HEK293 (cell line): ENCODE measurements around the gene SLC8A3.

Source experiments
- CTCF ChIA-PET: fragments of 350-600 bp; formaldehyde crosslinking; extraction: SDS; loops from one replicate; lab custom pipeline; 2021; ENCODE audit warnings: antibody characterized with exemption; lab: Yijun Ruan, JAX
- POLR2A ChIA-PET: fragments of 300-600 bp; formaldehyde crosslinking; extraction: SDS; loops from one replicate; lab custom pipeline; 2020; ENCODE audit warnings: antibody characterized with exemption, inconsistent platforms; lab: Yijun Ruan, JAX
- H3K27ac ChIP-seq: fragments of 200-500 bp; sonication (Bioruptor generic); 2 replicates; pipeline ENCODE4 v1.5.1; 2014; ENCODE audit warnings: low read depth, low read length, control low read depth, inconsistent platforms; ENCODE audit errors: extremely low read depth
- H3K36me3 ChIP-seq, 2 experiments: fragments of 200-500 bp in 1 of 2; sonication (Bioruptor generic) in 1 of 2; 1 replicate in 1 of 2; 2 replicates in 1 of 2; pipeline ENCODE4 v1.5.1; 2014 to 2017; ENCODE audit warnings: inconsistent platforms in 2 of 2, low read length in 2 of 2; ENCODE audit not compliant: control insufficient read depth in 2 of 2, insufficient read depth in 1 of 2
- H3K4me1 ChIP-seq: fragments of 200-500 bp; sonication (Bioruptor generic); 2 replicates; pipeline ENCODE4 v1.5.1; 2014; ENCODE audit warnings: mild to moderate bottlenecking, low read length, inconsistent platforms; ENCODE audit not compliant: control insufficient read depth, insufficient read depth
- H3K4me3 ChIP-seq: 2 replicates; pipeline ENCODE4 v1.5.1; 2011; ENCODE audit warnings: low read depth, mild to moderate bottlenecking, control low read depth, low read length, moderate library complexity
- H3K9me3 ChIP-seq: fragments of 200-500 bp; sonication (Bioruptor generic); 2 replicates; pipeline ENCODE4 v1.5.1; 2014; ENCODE audit warnings: low read depth, low read length, inconsistent platforms; ENCODE audit not compliant: control insufficient read depth, insufficient read depth
- AEBP2 ChIP-seq: fragments of 450-650 bp; formaldehyde crosslinking; IDR thresholded peaks from 2 replicates; pipeline ENCODE4 v1.5.1; 2016; ENCODE audit warnings: missing biosample characterization, missing genetic modification characterization, borderline replicate concordance
- GLIS1 ChIP-seq: fragments of 450-650 bp; formaldehyde crosslinking; IDR thresholded peaks from 2 replicates; pipeline ENCODE4 v1.5.1; 2016; ENCODE audit warnings: missing biosample characterization, missing genetic modification characterization
- KLF8 ChIP-seq: fragments of 450-650 bp; formaldehyde crosslinking; IDR thresholded peaks from 2 replicates; pipeline ENCODE4 v1.5.1; 2016; ENCODE audit warnings: missing biosample characterization, missing genetic modification characterization
- PATZ1 ChIP-seq: fragments of 450-650 bp; formaldehyde crosslinking; IDR thresholded peaks from 2 replicates; pipeline ENCODE4 v1.5.1; 2016; ENCODE audit warnings: missing biosample characterization, missing genetic modification characterization
- SP7 ChIP-seq: fragments of 450-650 bp; formaldehyde crosslinking; IDR thresholded peaks from 2 replicates; pipeline ENCODE4 v1.5.1; 2016; ENCODE audit warnings: missing biosample characterization, missing genetic modification characterization
- ZNF138 ChIP-seq: fragments of 450-650 bp; formaldehyde crosslinking; IDR thresholded peaks from 2 replicates; pipeline ENCODE4 v1.5.1; 2016; ENCODE audit warnings: missing biosample characterization, missing genetic modification characterization, borderline replicate concordance
- ZNF488 ChIP-seq: fragments of 450-650 bp; formaldehyde crosslinking; IDR thresholded peaks from 2 replicates; pipeline ENCODE4 v1.5.1; 2016; ENCODE audit warnings: missing biosample characterization, missing genetic modification characterization
- ZNF501 ChIP-seq: fragments of 450-650 bp; formaldehyde crosslinking; IDR thresholded peaks from 2 replicates; pipeline ENCODE4 v1.5.1; 2016; ENCODE audit warnings: missing biosample characterization, missing genetic modification characterization
- ZNF513 ChIP-seq: fragments of 450-650 bp; IDR thresholded peaks from 2 replicates; pipeline ENCODE4 v1.5.1; 2018; ENCODE audit warnings: missing biosample characterization, missing genetic modification characterization
- ZNF560 ChIP-seq: fragments of 450-650 bp; formaldehyde crosslinking; IDR thresholded peaks from 2 replicates; pipeline ENCODE4 v1.5.1; 2017; ENCODE audit warnings: missing biosample characterization, missing genetic modification characterization, borderline replicate concordance
- ZNF600 ChIP-seq: fragments of 450-650 bp; formaldehyde crosslinking; IDR thresholded peaks from 2 replicates; pipeline ENCODE4 v1.5.1; 2016; ENCODE audit warnings: missing biosample characterization, missing genetic modification characterization
- ZNF610 ChIP-seq: fragments of 450-650 bp; formaldehyde crosslinking; IDR thresholded peaks from 2 replicates; pipeline ENCODE4 v1.5.1; 2016; ENCODE audit warnings: missing biosample characterization, missing genetic modification characterization, borderline replicate concordance
- ZNF621 ChIP-seq: fragments of 450-650 bp; formaldehyde crosslinking; IDR thresholded peaks from 2 replicates; pipeline ENCODE4 v1.5.1; 2017; ENCODE audit warnings: missing biosample characterization, missing genetic modification characterization
- ZNF626 ChIP-seq: fragments of 450-650 bp; sonication (Bioruptor Pico); formaldehyde crosslinking; IDR thresholded peaks from 2 replicates; pipeline ENCODE4 v1.5.1; 2018; ENCODE audit warnings: missing biosample characterization, missing genetic modification characterization, inconsistent platforms
- ZNF707 ChIP-seq: fragments of 450-650 bp; formaldehyde crosslinking; IDR thresholded peaks from 2 replicates; pipeline ENCODE4 v1.5.1; 2016; ENCODE audit warnings: missing biosample characterization, missing genetic modification characterization
- ZNF843 ChIP-seq: fragments of 450-650 bp; formaldehyde crosslinking; IDR thresholded peaks from 2 replicates; pipeline ENCODE4 v1.5.1; 2016; ENCODE audit warnings: missing biosample characterization, missing genetic modification characterization

SLC8A3 gene

GRCh38 chr14:70033116-70033515 is 155.6 kb downstream of the SLC8A3 start:
- ChIA-PET POLR2A (interaction anchor here (0.6 kb wide), 1 partner anchor 153 kb away, joined by 4 read pairs; no protein-coding TSS in a partner anchor), CTCF (interaction anchor here (1.3 to 2.9 kb wide), 2 partner anchors 155 to 214 kb away, joined by 5 to 12 read pairs; no protein-coding TSS in a partner anchor)
- H3K27ac ChIP-seq, result no peak overlapping the region
- H3K4me3 ChIP-seq, result no peak overlapping the region
- H3K36me3 ChIP-seq, result peaks cover 0 to 25% of the 10 kb centered on the region in 2 experiments; a peak in 1 of 3 replicates
- TF ChIP-seq ZNF488 (tag by site-specific recombination) (no peak), KLF8 (no peak), ZNF560 (tag by site-specific recombination) (no peak), ZNF626 (tag by site-specific recombination) (no peak), ZNF621 (tag by site-specific recombination) (no peak), ZNF138 (tag by site-specific recombination) (no peak), ZNF610 (tag by site-specific recombination) (no peak)
- H3K9me3 ChIP-seq, result no peaks in the 10 kb centered on the region
- H3K4me1 ChIP-seq, result no peaks in the 10 kb centered on the region

GRCh38 chr14:70032447-70032846 is 156.3 kb downstream of the SLC8A3 start:
- Histone ChIP-seq H3K4me1 (no peaks in the 10 kb centered on the region), H3K9me3 (no peaks in the 10 kb centered on the region), H3K27ac (no peak overlapping the region), H3K36me3 (peaks cover 0 to 28% of the 10 kb centered on the region in 2 experiments; a peak in 1 of 3 replicates), H3K4me3 (no peak overlapping the region)
- ChIA-PET CTCF (interaction anchor here (1.1 to 2.9 kb wide), 3 partner anchors 155 to 214 kb away, joined by 3 to 12 read pairs (median 5); no protein-coding TSS in a partner anchor), POLR2A (interaction anchor here (0.5 kb wide), 1 partner anchor 137 kb away, joined by 6 read pairs; no protein-coding TSS in a partner anchor)
- TF ChIP-seq ZNF843 (tag by site-specific recombination), result no peak
- TF ChIP-seq ZNF513 (tag by site-specific recombination), result no peak
- no peak for TF ChIP-seq ZNF707 (tag by site-specific recombination)
- TF ChIP-seq GLIS1 (tag by site-specific recombination), result no peak
- TF ChIP-seq PATZ1 (tag by site-specific recombination), result no peak
- TF ChIP-seq ZNF600 (tag by site-specific recombination), result no peak
- TF ChIP-seq AEBP2 (tag by site-specific recombination), result no peak
- TF ChIP-seq SP7 (tag by site-specific recombination), result no peak
- no peak for TF ChIP-seq ZNF501 (tag by site-specific recombination)
